HL-60/S4 treated with phorbol 12-myristate 13-acetate at 8.2 ng/mL for 4 days and 3 days (cell line): ENCODE data around the gene MTHFSD.

Source experiments
- in situ Hi-C: fragments of 300-500 bp; cut with MboI; formaldehyde crosslinking; loops from 2 replicates; pipeline ENCODE4 v1.15.0; 2022; ENCODE audit warnings: low sequenced_read_pairs

Gene MTHFSD

DNA sequence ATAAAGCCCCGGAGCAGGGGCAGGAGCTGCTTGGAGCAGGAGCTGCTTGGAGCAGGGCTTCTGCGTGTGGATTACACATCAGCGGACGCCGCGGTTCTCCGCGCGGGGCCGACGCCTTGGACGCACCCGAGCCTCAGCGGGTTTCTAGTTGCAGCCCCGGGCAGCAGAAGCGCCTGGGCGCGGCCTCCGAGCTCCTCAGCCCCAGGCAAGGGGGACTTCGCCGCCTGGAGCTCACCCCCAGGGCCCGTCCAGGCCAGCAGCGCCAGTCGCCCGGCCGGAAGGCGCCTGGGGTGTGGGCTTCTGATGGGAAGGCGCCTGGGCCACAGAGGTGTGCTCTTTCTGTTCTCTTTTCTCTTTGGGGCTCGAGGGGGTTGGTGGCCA, 38.4 kb downstream of the MTHFSD start:
- in situ Hi-C loops, result loop anchor here (25.0 kb wide), 1 partner anchor 429 kb away; no protein-coding TSS in a partner anchor

DNA sequence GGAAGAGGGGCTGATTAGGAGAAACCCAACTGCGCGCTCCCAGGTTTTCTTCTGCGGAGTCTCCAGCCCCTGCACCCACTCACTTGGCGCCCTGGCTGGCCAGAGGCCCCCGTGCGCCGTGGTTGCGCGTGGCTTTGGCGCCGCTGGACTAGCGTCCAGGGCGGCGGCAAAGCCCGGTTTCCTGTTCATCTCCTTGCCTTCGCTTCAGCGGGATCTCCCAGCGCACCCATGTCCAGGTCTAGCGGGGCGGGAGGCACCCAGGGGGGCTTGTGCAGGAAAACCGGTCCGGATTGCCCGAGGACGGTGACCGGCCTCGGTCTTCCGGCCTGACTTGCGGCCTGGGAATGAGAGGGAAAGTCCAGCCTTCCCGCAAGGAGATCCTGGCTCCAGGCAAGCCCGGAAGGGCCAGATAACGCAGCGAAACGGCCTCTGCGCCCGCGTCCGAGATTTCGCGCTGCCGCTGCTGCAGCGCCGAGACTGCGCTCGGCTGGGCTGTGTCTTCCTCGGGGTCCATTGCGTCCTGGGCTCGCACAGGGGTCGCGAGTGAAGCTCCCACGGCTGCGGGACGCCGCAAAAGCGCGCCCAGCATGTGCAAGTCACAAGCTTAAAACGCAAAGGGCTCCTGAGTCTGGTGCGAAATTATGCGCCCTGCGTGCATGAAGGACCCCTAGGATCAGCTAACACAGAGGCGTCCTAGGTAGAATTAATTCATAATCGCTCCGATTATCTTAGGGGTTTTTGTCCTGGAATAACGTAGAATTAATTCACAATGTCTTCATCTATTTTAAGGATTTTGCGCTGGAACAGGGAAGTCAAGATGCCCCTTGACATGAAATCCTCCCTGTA, 39.0 kb downstream of the MTHFSD start:
- in situ Hi-C loops, result loop anchor here (25.0 kb wide), 1 partner anchor 429 kb away; no protein-coding TSS in a partner anchor

DNA sequence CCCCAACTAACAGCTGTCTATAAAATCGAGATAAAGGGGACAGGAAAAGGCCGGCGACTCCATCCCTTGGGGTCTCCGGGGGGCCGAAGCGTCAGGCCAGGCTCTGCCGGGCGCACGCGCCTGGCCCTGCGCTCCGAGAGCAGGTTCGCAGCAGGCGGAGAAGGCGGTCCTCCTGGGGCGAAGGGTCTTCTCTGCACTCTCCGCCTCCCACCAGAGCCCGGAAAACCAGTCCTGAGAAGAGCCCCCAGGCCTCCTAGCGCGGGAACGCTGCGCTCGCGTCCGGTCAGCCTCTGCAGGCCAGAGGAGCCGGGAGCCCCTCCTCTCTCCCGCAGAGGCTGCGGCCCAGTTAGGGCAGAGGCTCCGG, 39.6 kb downstream of the MTHFSD start:
- in situ Hi-C loops, result loop anchor here (25.0 kb wide), 1 partner anchor 428 kb away; no protein-coding TSS in a partner anchor

DNA sequence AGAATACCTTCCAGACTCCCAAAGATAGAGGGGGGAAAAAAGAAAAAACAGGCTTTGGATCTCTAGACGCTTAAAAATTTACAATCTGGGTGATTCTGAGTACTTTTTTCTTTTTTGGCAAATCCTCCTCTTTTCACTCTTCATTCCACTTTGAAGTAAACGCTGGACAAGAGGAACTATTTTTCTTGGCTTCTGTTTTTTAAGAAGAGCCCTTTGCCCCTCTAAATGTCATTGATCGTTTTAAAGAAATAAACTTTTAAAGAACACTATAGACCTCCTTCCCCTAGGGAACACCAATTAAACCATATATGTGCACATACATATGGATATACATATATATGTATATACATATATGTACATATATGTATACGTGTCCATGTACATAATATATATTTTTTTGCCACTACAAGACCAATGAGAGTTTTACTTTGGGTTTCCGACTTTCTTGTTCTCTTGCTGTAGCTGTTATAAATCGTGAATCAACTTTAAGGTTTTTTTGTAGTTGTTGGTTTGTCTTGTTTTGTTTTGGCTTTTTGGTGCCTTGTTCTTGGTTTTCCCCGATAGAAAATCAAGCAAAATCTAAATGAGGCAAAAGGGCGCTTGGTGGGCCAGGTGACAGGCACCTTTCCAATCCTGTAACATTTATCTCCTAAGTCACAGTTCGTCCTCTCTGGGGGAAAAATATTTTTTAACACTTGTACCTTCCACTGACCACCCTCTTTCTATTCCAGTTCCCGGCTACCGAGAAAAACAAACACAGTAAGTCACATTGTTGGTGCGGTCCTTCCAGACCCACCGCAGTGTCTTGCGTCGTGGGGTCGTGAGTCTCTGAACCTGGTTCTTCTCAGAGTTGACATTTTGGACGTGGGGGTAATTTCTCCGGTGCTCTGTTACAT, 40.3 kb downstream of the MTHFSD start:
- in situ Hi-C loops, result loop anchor here (25.0 kb wide), 1 partner anchor 427 kb away; no protein-coding TSS in a partner anchor

DNA sequence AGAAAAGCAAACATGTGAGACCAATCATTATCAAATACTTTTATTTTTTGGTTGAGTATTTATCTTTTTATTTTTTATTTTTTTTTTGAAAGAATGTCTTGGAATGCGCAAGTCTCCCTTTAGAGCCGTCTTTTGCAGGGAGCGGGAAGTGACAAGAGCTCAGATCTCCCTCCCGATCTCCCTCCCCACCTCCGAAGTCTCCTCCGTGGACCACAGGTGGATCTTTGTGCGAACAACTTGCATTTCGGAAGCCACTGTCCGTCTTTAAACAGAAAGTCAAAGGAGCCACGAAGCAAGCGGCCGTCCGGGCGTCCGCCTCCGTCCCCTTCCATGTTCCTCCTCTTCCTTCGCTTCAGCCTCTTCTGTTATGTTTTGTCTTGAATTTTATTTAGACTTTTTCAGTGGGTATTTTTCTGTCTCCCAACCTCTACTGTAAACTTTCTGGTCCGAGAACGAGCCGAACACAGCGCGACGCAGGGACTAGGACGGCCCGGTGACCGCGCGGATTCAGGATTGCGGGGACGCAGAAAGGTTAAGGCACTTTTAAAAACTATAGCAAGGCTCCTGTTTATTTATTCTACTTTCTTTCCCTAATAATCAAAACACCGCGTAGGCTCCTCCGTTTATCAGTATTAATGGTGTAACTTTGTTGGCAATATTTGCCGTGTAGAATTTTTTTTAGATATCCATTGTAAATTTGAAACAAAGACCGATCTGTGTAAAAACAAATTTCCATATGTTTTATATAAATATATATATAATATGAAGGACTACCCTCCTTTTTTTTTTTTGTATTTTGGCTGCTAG, 41.4 kb downstream of the MTHFSD start:
- in situ Hi-C loops, result loop anchor here (25.0 kb wide), 1 partner anchor 426 kb away; no protein-coding TSS in a partner anchor

DNA sequence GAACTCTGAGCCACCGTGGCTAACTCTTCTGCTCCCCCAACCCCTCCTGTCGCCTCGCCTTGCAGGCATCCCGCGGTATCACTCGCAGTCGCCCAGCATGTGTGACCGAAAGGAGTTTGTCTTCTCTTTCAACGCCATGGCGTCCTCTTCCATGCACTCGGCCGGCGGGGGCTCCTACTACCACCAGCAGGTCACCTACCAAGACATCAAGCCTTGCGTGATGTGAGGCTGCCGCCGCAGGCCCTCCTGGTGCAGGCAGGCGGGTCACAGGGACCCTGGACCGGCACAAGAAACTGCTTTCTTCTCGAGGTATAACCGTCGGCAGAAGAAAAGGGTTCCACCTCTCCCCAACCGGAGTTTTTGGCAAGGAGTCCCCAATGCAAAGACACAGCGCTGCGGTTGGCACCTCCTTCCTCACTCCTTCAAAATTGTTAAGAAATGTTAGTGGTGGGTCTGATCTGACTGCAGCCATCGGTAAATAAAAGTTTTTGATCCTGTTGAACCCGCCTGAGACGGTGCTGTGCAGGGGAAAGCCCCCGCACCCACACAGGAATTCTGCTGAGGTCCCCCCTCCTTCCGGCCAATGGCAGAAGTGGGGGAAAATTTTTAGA, 42.1 kb downstream of the MTHFSD start:
- in situ Hi-C loops, result loop anchor here (25.0 kb wide), 1 partner anchor 426 kb away; no protein-coding TSS in a partner anchor

DNA sequence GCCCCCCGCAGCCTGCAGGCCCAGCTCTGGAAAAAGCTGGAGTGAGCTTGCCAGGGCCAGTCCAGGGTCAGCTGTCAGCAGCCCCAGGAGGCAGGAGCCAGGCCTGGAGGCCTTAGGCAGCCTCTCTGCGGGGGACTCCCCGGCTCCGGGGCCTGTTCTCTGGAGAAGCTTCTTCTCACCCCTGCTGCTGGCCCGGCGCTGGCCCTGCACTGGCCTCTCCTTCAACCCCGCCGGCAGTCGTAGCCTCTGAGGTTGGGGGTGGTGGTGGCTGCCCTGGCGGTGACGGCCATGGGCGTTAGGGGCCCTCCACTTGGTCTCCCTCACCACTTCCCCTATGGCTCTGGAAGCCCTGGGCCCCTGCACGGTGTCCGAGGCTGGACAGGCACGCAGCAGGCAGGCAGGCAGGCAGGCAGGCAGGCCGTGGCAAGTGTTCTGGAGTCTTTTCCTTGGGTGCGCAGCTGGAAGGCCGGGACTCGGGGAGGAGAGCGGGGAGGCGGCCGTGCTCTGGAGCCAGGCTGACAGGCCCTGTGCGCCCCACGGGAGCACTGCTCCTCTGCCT, 42.7 kb downstream of the MTHFSD start:
- in situ Hi-C loops, result loop anchor here (25.0 kb wide), 1 partner anchor 425 kb away; no protein-coding TSS in a partner anchor

DNA sequence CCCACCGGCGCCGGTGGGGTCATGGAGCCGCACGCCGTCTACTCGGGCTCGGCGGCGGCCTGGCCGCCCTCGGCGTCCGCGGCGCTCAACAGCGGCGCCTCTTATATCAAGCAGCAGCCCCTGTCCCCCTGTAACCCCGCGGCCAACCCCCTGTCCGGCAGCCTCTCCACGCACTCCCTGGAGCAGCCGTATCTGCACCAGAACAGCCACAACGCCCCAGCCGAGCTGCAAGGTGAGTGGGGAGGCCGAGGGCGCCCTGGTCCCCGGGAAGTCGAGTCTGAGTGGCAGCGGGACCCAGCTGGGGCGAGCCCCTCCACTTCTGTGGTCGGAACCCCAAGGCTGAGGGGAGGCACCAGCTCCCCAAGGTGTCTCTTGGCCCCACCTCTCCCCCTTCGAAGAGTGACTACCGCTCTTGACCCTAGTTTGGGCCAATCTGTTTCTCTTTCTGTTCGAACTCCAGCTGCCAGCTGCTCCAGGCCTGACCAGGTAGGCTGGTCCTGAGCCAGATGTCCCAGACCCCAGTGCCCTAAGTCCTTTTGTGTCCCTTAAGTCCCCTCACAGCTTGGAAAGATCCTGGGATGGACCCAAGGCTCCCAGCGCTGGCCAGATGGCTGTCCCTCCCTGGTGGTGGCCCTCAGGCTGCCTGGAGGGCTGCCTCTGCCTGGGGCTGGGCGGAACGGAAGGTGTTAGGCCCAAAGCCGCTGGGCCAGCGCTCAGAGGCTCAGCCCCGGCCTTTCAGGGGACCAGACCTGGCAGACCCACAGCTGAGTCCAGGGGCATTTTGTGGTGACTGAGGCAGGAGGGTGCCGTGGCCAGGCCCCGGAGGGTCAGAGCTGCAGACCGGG, 43.5 kb downstream of the MTHFSD start:
- in situ Hi-C loops, result loop anchor here (25.0 kb wide), 1 partner anchor 424 kb away; no protein-coding TSS in a partner anchor

DNA sequence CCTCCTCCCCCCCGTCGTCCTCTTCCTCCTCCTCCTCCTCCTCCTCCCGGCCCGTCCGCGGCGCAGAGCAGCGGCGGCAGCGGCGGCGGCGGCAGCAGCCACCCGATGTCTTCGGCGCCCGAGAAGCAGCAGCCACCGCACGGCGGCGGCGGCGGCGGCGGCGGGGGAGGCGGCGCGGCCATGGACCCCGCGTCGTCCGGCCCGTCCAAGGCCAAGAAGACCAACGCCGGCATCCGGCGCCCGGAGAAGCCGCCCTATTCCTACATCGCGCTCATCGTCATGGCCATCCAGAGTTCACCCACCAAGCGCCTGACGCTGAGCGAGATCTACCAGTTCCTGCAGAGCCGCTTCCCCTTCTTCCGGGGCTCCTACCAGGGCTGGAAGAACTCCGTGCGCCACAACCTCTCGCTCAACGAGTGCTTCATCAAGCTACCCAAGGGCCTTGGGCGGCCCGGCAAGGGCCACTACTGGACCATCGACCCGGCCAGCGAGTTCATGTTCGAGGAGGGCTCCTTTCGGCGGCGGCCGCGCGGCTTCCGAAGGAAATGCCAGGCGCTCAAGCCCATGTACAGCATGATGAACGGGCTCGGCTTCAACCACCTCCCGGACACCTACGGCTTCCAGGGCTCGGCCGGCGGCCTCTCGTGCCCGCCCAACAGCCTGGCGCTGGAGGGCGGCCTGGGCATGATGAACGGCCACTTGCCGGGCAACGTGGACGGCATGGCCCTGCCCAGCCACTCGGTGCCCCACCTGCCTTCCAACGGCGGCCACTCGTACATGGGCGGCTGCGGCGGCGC, 44.4 kb downstream of the MTHFSD start, which contains the start of gene FOXF1:
FOXF1 (plus strand) TSS at position 63 of the 797 bp plus-strand sequence; CDS start at position 106, 43 bp downstream.
- in situ Hi-C loops, result loop anchor here (25.0 kb wide), 1 partner anchor 423 kb away; no protein-coding TSS in a partner anchor

DNA sequence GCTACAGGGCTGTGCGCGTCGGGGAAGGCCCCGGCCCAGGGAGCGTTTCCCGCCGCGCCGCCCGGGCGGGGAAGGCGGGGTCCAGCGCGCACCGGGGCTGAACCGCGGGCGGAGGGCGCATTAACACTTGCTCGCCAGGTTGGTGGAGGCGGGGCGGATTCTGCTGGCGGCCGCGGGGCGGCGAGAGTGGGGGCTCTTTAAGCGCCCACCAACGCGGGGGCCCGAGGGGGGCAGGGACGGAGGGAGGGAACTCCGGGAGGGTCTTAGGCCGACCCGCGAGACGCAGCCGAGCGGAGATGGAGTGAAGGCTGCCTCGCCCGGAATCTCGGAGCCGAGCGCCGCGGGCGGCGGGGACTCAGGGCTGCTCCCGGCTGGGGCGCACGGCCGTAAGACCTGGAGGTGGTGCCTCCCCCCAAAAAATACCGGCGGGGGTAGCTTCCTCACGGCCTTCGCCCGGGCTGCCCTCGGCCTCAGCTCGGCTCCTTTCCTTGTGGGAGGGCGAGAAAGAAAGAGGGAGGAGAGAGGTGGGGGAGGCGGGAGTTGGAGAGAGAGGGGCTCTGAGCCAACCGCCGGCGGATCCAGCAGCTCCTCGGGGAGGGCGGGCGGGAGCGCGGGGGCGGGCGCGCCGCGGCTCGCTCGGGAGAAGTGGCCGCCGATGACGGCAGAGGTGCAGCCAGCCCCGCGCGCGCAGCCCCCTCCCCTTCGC, 45.1 kb downstream of the MTHFSD start:
- in situ Hi-C loops, result loop anchor here (25.0 kb wide), 1 partner anchor 423 kb away; no protein-coding TSS in a partner anchor

DNA sequence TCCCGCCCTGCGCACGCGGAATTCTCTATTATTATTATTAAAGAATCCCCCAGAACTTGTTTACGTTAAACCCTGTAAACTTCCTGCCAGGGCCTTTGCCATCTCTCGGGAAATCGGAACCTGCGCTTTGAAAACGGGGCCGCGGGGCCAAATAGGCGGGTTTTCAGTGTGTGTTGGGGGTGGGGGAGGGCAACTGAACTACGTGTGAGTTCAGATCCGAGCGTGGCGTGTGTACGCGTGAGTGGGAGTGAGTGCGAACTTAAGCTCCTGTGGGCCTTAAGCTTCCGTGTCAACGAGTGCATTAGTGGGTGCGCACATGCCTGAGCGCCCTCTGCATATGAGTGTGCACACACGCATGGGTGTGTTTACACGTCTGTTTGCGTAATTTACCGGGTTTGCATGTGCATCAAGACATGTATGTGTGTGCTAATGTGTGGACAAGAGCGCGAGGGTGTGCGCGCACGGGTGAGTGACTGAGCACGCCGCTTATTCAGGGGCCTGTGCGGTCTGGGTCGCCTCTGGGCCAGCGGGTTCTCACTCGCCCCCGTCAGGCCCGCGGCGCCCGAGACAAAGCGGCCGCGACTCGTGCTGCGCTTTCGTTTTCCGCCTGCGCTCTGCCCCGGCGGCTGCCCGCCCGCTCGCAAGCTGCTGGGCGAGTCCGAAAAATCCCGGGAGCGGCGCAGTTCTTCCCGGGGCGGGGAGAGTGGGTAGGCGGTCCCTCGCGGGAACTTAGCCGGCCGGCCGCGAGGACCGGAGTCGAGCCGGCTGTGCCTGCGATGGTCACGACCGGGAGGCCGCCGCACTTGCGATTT, 45.9 kb downstream of the MTHFSD start:
- in situ Hi-C loops, result loop anchor here (25.0 kb wide), 1 partner anchor 422 kb away; no protein-coding TSS in a partner anchor

DNA sequence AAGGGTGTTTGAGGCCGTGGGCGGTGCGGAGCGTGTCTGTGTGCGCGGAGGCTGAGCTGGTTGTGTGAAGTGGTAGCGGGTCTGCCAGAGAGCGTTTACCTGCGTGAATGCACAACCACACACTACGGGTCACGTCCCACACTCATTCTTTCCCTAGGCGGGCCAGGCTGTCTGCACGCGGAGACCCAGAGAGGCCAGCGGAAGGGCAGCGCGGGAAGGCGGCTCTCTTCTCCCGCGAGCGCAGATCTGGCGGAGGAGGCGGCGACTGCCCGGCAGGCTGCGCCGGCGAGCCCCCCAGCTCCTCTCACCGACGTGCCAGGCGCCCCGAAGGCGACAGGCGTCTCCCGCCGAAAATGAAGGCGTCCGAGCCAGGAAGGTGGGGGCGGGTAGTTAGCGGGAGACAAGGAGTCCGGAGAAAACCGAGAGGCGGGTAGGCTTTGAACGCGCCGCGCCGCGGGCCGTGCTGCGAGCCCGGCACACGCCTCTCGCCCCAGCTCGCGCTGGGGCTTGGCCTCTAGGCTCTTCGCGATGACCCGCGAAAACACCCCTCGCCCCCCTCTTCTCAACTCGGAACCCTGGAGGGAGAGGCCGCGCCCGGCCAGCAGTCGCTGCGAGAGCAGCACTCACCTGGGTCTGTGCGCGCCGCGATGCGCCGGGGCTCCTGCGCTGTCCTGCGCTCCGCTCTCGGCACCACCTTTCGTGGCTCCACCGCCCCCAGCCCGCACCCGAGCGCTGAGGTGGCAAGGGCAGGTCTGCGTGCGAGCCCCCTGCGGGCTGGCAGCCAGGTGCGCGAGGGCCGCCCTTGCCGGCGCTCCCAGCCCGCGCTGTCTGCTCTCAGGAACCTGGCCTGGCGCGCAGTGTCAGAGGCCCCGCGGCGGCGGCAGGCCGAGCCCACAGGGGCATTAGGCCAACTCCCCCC, 46.7 kb downstream of the MTHFSD start:
- in situ Hi-C loops, result loop anchor here (25.0 kb wide), 1 partner anchor 421 kb away; no protein-coding TSS in a partner anchor

DNA sequence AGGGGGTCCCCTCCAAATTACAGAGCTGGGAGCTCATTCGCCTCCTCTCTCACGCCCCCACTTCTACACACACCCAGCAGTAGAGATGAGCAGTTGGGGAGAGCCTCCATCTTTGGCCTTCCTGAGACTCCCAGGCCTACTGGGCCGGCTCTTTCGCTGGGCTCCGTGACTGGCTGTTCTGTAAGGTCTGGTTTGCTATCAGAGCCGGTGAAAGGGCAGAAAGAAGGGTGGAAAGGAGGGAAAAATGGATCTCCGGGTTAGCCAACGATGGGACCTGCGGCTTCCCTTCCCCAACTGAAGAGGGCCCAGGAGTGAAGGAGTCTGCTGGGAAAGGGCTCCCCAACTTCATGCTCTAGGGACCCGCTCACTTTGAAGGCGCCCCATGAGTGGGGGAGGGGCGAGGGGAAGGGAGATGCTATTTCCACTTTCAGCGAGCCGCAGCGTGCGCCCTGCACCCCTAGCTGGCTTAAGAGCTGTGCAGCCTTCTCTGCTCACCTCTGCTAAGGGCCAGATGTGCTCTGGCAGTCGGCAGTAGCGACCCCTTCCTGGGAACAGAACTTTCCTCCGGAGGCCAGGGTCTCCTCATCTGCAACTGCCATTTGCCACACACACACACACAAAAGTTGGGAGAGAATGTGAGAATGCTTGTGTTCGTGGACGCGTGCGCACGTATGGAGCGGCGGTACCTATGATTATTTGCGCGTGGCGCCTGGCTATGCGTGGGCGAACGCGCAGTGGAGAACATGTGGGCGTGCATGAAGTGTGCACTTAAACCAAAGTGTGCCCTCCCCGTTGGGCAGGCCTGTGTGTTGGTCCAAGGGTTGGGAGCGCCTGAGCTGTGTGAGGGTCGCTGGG, 47.6 kb downstream of the MTHFSD start:
- in situ Hi-C loops, result loop anchor here (25.0 kb wide), 1 partner anchor 420 kb away; no protein-coding TSS in a partner anchor
